AG04450 (cell line): ENCODE data around the gene ADAMTS15. TPM values are rescaled to one million over a fixed set of nuclear protein-coding genes. Genes with fewer than 3 reads are reported as not detected.

ENCODE experiments used
- CTCF ChIA-PET: fragments of 300-600, 350-600 bp; formaldehyde crosslinking; extraction: SDS; loops from one replicate; lab custom pipeline; 2022; ENCODE audit warnings: antibody characterized with exemption, inconsistent platforms; lab: Charles Lee
- POLR2A ChIA-PET: fragments of 350-600 bp; formaldehyde crosslinking; extraction: SDS; loops from one replicate; lab custom pipeline; 2021; ENCODE audit warnings: antibody characterized with exemption, inconsistent platforms; lab: Yijun Ruan, JAX
- DNase-seq: peaks from one replicate; pipeline ENCODE4 v3.0.0-alpha.2; 2011; ENCODE audit warnings: low read depth, low spot score
- H3K27ac ChIP-seq: one replicate; pipeline ENCODE4 v1.5.1; 2012; ENCODE audit warnings: low read depth, low read length, control low read depth
- H3K27me3 ChIP-seq: one replicate; pipeline ENCODE4 v1.6.0; 2012; ENCODE audit warnings: low read length; ENCODE audit not compliant: control insufficient read depth, insufficient read depth
- H3K4me3 ChIP-seq: 2 replicates; pipeline ENCODE4 v1.5.1; 2011; ENCODE audit warnings: mild to moderate bottlenecking, low read depth, low read length, control low read depth
- H3K9me3 ChIP-seq: 2 replicates; pipeline ENCODE4 v1.5.1; 2012; ENCODE audit warnings: low read length; ENCODE audit not compliant: control insufficient read depth, insufficient read depth
- polyA plus RNA-seq: library from polyadenylated mRNA; depleted of rRNA; stranded (reverse); fragments of >200 nt; gene quantifications from 2 replicates; pipeline ENCODE4 v1.2.3, GENCODE V29; 2011
- TF ChIP-seq, protein P1 (sequence below): IDR thresholded peaks from 2 replicates; pipeline ENCODE4 v1.5.1; 2011; ENCODE audit warnings: low read depth, low read length, control low read depth, inconsistent platforms

The ADAMTS15 gene
- polyA plus RNA-seq, 1 experiment = 5.8 TPM

DNA sequence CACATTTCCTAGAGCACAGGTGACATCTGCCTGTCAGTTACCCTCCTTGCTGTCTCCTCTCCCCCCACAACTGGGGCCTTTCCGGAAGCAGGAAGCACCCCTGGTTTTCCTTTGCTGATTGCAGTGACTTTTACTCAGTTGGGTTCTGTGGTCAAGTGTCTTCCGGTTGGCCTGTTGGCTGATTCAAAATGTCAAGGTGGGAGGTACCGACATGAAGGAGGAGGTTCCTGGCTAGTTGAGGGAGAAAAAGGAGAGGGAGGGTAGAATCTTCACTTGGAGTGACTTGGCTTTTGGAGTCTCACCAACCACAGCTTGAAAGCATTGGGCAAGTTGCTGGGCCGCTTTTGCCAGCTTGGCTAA lies 9.3 kb upstream of the ADAMTS15 start:
- TF ChIP-seq, protein P1, sequence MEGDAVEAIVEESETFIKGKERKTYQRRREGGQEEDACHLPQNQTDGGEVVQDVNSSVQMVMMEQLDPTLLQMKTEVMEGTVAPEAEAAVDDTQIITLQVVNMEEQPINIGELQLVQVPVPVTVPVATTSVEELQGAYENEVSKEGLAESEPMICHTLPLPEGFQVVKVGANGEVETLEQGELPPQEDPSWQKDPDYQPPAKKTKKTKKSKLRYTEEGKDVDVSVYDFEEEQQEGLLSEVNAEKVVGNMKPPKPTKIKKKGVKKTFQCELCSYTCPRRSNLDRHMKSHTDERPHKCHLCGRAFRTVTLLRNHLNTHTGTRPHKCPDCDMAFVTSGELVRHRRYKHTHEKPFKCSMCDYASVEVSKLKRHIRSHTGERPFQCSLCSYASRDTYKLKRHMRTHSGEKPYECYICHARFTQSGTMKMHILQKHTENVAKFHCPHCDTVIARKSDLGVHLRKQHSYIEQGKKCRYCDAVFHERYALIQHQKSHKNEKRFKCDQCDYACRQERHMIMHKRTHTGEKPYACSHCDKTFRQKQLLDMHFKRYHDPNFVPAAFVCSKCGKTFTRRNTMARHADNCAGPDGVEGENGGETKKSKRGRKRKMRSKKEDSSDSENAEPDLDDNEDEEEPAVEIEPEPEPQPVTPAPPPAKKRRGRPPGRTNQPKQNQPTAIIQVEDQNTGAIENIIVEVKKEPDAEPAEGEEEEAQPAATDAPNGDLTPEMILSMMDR = no peak
- ChIA-PET CTCF (no interaction called here), POLR2A (interaction anchor here (0.6 kb wide), 1 partner anchor 423 kb away, joined by 3 read pairs; no protein-coding TSS in a partner anchor)
- Histone ChIP-seq H3K9me3 (peaks cover 11% of the 10 kb centered on the region; the same call in 1 of the 2 replicates), H3K27ac (no peak overlapping the region), H3K4me3 (no peak overlapping the region), H3K27me3 (no peaks in the 10 kb centered on the region)
- no peak for DNase-seq

DNA sequence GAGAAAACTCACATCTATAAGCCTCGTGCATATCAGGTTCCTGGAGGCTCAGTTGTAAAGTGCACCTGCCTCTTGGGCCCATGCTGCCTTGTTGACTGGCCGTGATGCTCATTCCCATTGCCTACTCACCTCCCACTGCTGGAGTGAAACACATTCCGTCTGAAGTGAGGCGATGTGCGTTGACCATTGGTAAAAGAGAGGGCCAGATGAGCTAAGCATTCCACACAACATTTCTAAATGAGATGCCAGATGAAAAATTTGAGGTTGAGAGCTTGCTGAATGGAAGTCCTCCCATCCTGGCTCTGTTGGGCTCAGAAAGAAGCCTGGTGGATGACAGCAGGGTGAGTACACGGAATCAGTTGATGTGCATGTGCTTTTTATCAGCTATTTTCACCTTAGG lies 8.6 kb upstream of the ADAMTS15 start:
- peaks cover 11% of the 10 kb centered on the region; the same call in 1 of the 2 replicates for H3K9me3 ChIP-seq
- H3K27me3 ChIP-seq = no peaks in the 10 kb centered on the region
- CTCF ChIA-PET = interaction anchor here (1.1 kb wide), 1 partner anchor 422 kb away, joined by 6 read pairs; no protein-coding TSS in a partner anchor
- no peak overlapping the region for H3K4me3 ChIP-seq
- no peak overlapping the region for H3K27ac ChIP-seq
- POLR2A ChIA-PET = interaction anchor here (0.5 kb wide), 1 partner anchor 388 kb away, joined by 3 read pairs; no protein-coding TSS in a partner anchor
- TF ChIP-seq, protein P1 = no peak
- no peak for DNase-seq

DNA sequence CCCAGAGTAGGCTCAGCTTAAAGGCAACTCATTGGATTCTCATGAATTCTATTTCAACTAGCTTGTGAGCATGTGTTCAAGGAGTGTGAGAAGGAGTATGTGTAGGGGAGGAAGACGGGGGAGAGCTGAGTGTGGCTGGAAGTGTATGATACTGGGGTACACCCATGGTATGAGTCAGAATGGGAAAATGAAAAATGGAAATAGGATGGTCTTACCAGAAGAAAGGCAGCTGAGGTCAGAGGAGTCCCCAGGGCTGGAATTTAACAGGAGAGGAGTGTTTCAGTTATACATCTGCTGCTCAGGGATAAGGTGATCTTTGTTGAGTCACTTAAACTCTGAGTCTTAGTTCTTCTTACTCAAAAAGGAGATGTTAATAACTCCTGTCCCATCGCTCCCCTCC lies 6.7 kb upstream of the ADAMTS15 start:
- ChIA-PET POLR2A (no interaction called here), CTCF (interaction anchor here (1.0 to 3.3 kb wide), 7 partner anchors 8 to 454 kb away, joined by 3 to 33 read pairs (median 5); no protein-coding TSS in a partner anchor)
- TF ChIP-seq, protein P1 = no peak
- no peak overlapping the region for H3K27ac ChIP-seq
- no peak overlapping the region for H3K4me3 ChIP-seq
- peaks cover 11% of the 10 kb centered on the region; the same call in 1 of the 2 replicates for H3K9me3 ChIP-seq
- no peak for DNase-seq
- no peaks in the 10 kb centered on the region for H3K27me3 ChIP-seq

DNA sequence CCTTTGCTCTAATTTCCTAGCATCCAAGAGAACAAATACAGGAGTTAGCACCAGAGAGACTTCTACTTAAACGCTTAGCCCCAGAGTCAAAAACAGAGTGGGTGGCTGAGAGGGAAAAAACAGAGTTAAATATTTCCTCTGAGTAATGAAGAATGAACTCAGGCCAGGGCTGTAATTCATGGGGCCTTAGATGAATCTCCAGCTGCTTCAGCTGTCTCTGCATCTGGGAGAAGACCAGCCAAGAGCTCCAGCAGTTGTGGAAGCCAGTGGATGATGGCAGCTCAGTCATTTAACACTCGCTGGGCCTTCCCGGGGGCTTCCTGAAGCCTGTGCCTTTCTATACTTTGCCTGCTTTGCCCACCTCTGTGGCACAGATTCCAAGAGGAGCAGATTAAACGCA lies 5.7 kb upstream of the ADAMTS15 start:
- Histone ChIP-seq H3K9me3 (peaks cover 11% of the 10 kb centered on the region; the same call in 1 of the 2 replicates), H3K27ac (no peak overlapping the region), H3K4me3 (no peak overlapping the region), H3K27me3 (no peaks in the 10 kb centered on the region)
- CTCF ChIA-PET = interaction anchor here (0.6 to 3.3 kb wide), 9 partner anchors 8 to 453 kb away, joined by 3 to 33 read pairs (median 4); no protein-coding TSS in a partner anchor
- POLR2A ChIA-PET = interaction anchor here (0.6 kb wide), 1 partner anchor 329 kb away, joined by 3 read pairs; no protein-coding TSS in a partner anchor
- DNase-seq = no peak
- TF ChIP-seq, protein P1 = no peak

DNA sequence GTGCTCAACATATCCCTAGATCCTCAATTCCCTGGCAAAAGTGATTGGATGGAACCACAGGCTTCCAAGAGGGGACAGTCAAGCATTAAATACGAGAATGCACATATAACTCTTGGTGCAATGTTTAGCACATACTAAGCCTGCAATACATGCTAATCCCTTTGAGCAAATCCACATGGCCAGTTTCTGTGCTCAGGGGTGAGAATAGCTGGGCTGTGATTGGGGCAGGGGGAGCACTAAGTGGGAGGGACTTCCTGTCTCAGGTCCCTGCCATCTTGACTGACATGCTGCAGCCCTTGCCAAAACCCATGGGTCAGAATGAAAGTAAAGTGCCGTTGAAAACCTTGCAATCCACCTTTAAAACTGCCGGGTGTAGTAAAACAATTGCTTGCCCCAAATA lies 2.7 kb upstream of the ADAMTS15 start:
- DNase-seq = no peak
- ChIA-PET POLR2A (no interaction called here), CTCF (no interaction called here)
- H3K27me3 ChIP-seq = no peaks in the 10 kb centered on the region
- H3K4me3 ChIP-seq = no peak overlapping the region
- peaks cover 8% of the 10 kb centered on the region; the same call in 1 of the 2 replicates for H3K9me3 ChIP-seq
- TF ChIP-seq, protein P1 = no peak
- H3K27ac ChIP-seq = no peak overlapping the region
